WI38 (cell line): Measurements from ENCODE around the gene MYO1E.

ENCODE experiments used
- H3K4me3 ChIP-seq: 2 replicates; pipeline ENCODE4 v1.5.1; 2011; ENCODE audit warnings: low read depth, mild to moderate bottlenecking, control low read depth, low read length
- CTCF ChIP-seq: IDR thresholded peaks from 2 replicates; pipeline ENCODE4 v1.5.1; 2012; ENCODE audit warnings: low read depth, mild to moderate bottlenecking, control low read depth, low read length

Gene MYO1E

GRCh38 chr15:59105854-59106253 lies 266.8 kb downstream of the MYO1E start:
- no peak for TF ChIP-seq CTCF

DNA sequence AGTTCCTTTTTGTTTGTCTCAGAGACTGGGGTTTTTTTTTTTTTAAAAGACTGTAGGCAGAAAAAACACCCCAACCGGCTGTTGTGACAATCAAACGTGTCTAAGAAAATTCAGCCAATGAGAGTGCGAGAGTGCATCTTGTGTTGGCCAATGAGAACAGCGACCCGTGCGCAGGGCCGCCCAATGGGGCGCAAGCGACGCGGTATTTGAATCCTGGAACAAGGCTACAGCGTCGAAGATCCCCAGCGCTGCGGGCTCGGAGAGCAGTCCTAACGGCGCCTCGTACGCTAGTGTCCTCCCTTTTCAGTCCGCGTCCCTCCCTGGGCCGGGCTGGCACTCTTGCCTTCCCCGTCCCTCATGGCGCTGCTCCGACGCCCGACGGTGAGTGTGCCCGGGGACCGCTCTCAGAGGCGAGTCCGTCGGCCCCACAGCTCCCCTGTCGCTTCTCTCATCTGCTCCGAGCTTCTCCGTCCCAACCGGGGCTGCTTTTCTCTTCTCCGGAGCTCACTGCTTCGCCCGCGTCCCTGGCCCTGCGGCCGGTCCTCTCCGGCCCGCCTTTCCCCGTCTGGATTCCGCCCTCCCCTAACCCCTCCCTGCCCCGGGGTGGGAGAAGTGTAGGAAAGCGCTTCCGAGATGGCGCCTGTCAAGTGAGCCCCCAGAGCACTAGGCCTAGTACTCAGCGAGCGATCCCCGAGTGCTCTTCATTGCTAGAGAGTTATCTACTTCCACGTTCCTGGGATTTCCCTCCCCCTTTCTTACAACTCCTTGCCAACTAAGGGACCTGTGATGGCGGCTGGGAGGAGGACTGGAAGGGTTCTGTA lies 267.5 kb downstream of the MYO1E start, which contains the start of gene CCNB2:
TSS of gene CCNB2 (plus strand) at position 235 of the 821 bp plus-strand sequence. CDS start at position 358, 123 bp downstream.
- TF ChIP-seq CTCF = no peak
- H3K4me3 ChIP-seq = peak within 1 kb of the TSS; percentile 92

More at GRCh38 chr15:59105854-59106253, 266.8 kb downstream of the MYO1E start:
- peak overlapping the region; percentile 92 for H3K4me3 ChIP-seq

GRCh38 chr15:59104602-59104911 lies 268.1 kb downstream of the MYO1E start:
- TF ChIP-seq CTCF = no peak
- peak overlapping the region; percentile 92 for H3K4me3 ChIP-seq

GRCh38 chr15:59099162-59099685 lies 273.4 kb downstream of the MYO1E start:
- no peak for TF ChIP-seq CTCF
- no peak overlapping the region for H3K4me3 ChIP-seq

DNA sequence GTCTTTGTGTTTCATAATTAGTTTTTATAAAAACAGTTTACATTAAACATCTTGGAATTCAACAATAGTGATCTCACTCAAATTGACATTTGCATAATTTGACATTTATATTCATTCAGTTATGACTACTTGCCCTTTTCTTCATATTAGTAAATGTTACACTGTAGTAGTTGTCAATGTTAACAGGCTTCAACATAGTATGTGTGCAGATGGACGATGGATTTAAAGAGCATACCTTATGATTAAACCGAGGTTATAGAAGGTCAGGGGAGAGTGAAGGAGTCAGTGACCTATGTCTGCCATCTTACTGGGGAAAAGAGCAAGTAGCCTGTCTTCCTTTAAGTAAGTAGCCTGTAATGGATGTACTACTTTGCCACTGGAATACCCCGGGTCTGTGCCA lies 276.2 kb downstream of the MYO1E start:
- H3K4me3 ChIP-seq = no peak overlapping the region
- TF ChIP-seq CTCF = no peak

GRCh38 chr15:59094077-59094476 lies 278.6 kb downstream of the MYO1E start:
- no peak for TF ChIP-seq CTCF
- no peak overlapping the region for H3K4me3 ChIP-seq

GRCh38 chr15:59087731-59088130 lies 284.9 kb downstream of the MYO1E start:
- TF ChIP-seq CTCF = no peak
- H3K4me3 ChIP-seq = no peak overlapping the region
